T47D (cell line): Measurements from ENCODE around the gene CCL5.

Experiments used
- DNase-seq, 2 experiments: peaks; one replicate each; pipeline versions ENCODE4 v3.0.0 to v3.0.0-alpha.2; 2011 to 2012; ENCODE audit warnings: low read depth in 1 of 2, low spot score in 1 of 2
- JUND ChIP-seq: IDR thresholded peaks from 2 replicates; pipeline ENCODE4 v1.6.1; 2012; ENCODE audit warnings: low read depth
- in situ Hi-C: cut with HindIII; loops from 2 replicates; pipeline ENCODE4 v1.10.0; 2016; ENCODE audit warnings: low sequenced_read_pairs, low pct_unique_long_range_greater_than_20kb

CCL5 gene

DNA sequence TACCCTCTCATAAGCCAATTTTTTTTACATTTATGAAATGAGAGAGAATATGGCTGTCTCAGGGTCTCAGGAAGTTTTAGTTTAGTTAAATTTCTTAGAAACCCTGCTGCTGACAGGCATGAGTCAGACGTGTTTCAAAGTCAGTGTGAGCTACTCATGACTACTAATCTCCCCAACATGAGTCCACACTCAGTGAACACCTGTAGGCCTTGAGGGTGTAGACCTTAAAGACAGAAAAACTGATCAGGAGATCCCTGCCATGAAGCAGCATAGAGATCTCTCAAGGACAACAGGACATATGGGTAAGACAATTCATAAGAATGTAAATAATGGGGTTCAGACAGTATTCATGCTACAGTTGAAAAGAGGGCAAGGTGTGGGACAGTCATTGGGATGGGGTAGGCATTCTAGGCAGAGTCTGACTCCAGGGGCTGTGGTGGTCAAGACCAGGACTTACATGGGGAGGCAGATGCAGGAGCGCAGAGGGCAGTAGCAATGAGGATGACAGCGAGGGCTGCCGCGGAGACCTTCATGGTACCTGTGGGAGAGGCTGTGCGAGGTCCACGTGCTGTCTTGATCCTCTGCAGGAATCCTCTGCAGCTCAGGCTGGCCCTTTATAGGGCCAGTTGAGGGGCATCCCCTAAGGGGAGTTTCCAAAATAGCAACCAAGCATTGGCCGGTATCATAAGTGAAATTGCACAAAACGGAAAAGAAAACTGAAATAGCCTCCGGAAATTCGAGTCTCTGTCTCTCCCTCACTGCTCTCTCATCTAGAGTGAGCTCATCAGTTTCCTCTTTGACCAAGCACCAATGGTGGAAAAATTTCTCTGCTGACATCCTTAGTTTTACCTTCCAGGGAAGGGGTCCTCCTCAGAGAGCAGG is at the start of gene CCL5:
CCL5 (minus strand) TSS at position 588 of the 882 bp plus-strand sequence.
- in situ Hi-C loops = no loop called here
- DNase-seq = no peak
- TF ChIP-seq JUND = no peak

DNA sequence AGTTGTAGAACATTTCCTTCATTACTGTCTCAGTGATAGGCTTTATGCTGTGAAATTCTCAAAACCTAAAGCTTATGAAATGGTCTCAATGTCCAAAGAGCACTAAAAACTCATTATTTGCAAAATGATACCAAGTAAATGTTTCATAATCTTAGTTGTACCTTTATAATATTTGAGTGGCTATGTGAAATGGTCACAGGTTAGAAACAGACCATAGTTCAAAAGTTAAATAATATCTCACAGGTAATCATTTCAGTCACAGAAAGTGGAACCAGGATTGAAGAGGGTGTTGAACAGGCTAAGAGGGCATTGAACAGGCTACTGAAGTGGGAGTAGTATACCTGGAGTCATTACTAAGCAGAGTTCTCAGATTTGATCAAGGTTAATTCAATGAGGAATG is 47.6 kb upstream of the CCL5 start:
- DNase-seq = no peak
- no peak for TF ChIP-seq JUND
- in situ Hi-C loops = no loop called here

DNA sequence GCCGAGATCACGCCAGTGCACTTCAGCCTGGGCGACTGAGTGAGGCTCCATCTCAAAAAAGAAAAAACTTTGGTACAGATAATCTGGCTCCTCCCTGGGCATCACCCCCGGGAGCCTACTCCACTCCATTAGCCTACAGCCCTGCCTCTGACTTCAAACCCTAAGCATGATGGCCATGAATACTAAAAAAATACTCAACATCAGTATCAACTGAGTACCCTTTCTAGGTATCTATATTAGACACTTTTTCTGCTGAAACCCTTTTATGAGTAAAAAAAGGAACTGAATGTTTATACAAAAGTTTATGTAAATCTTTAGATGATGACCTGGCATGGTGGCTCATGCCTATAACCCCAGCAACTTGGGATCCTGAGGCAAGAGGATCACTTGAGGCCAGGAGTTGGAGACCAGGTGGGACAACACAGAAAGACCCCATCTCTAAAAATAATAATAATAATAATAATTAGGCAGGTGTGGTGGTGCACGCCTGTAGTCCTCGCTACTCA is 43.5 kb upstream of the CCL5 start:
- TF ChIP-seq JUND = no peak
- DNase-seq = no peak
- in situ Hi-C loops = no loop called here

DNA sequence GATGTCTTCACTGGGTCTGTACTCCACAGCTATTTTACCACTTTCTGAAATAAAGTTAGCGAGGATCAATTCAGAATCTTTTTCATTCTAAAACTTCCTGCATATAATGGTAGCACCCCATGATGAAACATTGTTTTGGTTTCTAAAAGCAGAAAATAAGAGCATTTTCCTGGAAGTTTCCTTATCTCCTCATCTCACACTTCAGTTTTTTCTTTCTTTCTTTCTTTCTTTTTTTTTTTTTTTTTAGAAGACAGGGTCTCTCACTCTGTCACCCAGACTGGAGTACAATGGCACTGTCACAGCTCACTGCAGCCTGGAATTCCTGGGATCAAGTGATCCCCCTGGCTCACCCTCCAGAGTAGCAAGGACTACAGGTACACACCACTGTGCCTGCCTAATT is 40.1 kb upstream of the CCL5 start:
- in situ Hi-C loops = no loop called here
- no peak for DNase-seq
- TF ChIP-seq JUND = no peak

DNA sequence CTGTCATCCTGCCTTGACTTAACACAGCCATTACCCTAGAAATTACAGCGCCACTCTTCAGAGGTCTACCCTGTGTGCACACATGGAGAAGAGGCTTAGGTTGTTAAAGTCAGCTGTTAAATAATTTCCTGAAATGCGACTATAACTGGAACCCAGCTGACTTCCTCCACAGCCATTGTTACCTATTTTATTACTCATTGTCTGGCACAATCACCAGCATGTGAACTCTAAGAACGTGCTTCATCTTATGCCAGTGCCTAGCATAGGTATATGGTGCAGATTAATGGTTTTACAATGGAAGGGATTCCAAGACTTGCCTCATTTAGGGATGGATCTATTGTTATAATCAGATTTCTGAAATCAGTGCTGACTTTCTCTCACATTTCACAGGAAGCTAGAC is 38.5 kb upstream of the CCL5 start:
- TF ChIP-seq JUND = no peak
- DNase-seq = no peak
- in situ Hi-C loops = no loop called here

DNA sequence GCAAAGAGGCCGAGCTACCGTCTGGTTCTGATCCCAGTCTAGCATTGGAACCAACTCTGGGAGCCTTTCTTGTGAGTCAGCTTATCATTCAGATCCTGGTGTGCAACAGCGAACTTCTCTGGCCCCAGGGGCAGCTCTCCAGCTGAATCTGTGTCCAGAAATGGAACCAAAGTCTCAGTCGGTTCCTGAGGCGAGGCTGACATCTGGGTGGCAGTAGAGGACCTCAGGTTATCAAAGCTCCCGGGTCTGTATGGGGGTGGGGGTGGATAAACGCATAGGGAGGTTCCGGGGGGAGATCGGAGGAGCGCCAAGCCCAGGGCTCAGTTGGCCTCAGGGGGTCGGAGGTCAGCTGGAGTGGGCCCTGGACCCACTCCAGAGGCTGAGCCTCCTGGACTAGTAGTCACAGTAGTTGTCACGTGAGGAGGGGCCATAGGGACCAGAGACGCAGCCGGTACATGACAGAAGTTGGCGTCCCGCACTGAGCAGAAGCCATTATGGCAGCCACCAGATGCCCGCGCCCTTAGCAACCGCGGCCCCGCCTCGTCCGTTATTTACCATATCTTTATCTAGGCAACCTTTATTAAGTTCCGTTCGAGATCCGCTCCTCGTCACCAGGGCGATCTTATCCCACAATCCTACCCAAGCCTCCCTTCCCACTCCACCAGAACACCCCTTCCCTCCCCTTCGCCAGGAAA is 37.5 kb upstream of the CCL5 start:
- DNase-seq = no peak
- TF ChIP-seq JUND = no peak
- in situ Hi-C loops = no loop called here

DNA sequence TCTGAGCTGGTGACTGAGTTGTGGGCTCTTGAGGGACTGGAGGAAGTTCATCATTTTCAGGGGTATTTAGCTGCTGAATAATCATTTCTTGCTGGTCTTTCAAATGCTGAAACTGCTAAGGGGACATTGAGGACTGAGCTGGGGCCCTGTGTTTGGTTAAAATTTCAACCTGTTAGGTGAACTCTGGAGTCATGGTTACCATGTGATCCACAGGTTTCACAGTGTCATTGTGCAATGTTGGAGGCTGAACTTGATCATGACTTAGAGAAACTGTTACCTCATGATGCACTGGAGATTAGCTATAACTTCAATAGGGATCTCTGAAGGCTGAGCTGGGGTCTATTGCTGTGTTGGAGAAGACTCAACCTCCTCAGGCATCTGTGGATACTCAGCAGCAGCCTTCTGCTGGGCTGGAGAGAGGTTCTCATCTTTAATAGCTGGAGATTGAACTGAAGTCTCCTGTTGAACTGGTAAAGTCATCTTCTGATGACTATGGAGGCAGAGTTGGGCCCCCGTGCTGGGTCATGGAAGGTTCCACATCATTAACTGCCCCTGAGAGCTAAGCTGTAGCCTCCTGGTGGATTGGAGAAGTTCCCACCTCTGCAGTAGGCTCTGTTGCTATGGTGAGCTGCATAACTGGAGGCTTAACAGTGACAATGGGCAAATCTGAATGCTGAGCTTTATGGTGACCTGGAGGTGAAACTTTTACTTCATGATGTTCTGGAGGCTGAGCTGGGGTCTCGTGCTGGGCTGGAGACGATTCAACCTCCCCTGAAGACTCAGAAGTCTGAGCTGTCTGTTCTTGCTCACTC is 35.2 kb upstream of the CCL5 start:
- DNase-seq = no peak
- no peak for TF ChIP-seq JUND
- in situ Hi-C loops = no loop called here

DNA sequence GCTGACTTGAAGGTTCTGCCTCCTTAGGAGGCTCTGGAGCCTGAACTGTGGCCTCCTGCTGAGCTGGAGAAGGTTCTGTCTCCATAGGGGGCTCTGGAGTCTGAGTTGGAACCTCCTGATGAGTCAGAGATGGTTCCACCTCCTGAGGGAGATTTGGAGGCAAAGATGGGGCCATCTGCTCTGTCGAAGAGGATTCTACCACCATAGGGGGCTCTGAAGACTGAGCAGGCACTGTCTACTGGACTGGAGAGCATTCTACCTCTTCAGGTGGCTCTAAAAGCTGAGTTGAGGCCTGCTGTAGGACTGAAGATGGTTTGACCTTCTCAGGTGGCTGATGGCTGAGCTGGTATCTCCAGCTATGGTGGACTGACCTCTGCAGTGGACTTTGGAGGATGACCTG is 34.2 kb upstream of the CCL5 start:
- no peak for DNase-seq
- in situ Hi-C loops = no loop called here
- TF ChIP-seq JUND = no peak

DNA sequence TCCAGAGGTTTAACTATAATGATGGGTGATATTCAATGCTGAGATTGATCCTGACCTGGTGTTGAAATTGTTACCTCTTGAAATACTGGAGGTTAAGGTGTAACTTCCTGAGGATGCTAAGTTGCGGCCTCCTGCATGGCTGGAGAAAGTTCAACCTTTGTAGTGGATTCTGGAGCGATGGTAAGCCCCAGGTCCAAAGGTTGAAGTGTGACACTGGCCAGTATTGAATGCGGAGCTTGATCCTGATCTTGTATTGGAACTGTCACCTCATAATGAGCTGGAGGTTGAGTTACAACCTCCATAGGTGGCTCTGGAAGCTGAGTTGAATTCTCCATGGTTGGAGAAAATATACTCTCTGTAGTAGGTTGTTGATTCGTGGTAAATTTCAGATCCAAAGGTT is 33.4 kb upstream of the CCL5 start:
- no peak for DNase-seq
- no peak for TF ChIP-seq JUND
- in situ Hi-C loops = no loop called here

DNA sequence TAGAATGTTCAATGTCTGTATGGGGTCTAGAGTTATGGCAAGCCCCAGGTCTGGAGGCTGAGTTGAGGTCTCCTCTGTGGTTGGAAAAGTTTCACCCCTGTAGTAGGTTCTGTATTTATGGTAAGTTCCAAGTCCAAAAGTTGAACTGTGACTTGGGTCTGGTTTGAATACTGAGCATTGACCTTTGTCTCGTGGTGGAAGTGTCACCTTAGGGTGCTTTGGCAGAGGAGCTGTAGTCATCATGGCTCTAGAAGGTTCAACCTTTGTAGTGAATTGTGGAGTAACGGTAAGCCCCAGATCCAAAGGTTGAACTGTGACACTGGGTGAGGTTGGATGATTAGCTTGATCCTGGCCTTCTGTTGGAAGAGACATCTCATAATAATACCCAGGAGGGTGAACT is 32.8 kb upstream of the CCL5 start:
- in situ Hi-C loops = no loop called here
- DNase-seq = no peak
- TF ChIP-seq JUND = no peak

DNA sequence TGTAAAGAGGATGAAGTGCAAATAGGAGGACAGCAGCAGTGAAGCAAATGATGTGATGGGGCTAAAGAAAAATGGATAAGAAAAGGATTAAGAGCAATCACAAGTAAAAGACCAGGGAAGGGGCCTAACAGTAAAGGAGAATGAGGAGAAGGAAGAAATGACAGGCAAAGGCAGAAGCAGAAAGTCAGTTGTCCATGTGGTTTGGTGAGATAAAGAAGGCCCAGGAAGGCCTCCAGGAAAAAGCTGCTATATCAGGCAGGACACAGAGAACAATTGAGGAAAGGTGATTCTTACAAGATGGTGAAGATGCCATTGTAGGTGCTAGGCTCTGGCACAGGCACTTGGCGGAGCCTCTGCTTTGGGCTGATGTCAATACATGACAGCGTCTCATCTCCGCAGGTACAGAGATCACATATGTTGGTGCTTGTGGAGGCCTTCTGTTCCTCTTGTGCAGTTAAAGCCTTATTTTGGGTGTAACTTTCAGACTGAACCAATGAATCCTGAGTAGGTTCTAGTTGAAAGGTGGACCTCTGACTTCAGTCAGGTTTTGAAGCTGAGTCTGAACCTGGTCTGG is 32.3 kb upstream of the CCL5 start:
- no peak for TF ChIP-seq JUND
- in situ Hi-C loops = no loop called here
- no peak for DNase-seq

DNA sequence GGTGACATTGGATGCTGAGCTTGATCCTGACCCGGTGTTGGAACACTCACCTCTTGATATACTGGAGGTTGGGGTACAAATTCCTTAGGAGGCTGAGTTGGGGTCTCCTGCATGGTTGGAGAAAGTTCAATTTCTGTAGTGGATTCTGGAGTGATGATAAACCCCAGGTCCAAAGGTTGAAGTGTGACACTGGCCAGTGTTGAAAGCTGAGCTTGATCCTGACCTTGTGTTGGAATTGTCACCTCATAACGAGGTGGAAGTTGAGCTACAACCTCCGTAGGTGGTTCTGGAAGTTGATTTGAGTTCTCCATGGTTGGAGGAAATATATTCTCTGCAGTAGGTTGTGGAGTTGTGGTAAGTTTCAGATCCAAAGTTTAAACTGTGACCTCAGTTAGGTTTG is 29.2 kb upstream of the CCL5 start:
- in situ Hi-C loops = no loop called here
- no peak for DNase-seq
- no peak for TF ChIP-seq JUND
